ENCODE data around the gene GAN. TPM values are rescaled to one million over a fixed set of nuclear protein-coding genes. Genes with fewer than 3 reads are reported as not detected.
A peak's percentile ranks its signal among the peaks of the same experiment; 100 is the strongest.

Gene GAN
- total and polyA plus RNA-seq, 9 donors = 1.1 to 11.5 (median 9.0) TPM

GRCh38 chr16:81424771-81425170 lies 110.0 kb downstream of the GAN start:
- Histone ChIP-seq H3K36me3 (no peaks in the 10 kb centered on the region), H3K4me1 (ENCODE audit: insufficient read depth) (no peaks in the 10 kb centered on the region), H3K27me3 (no peaks in the 10 kb centered on the region), H3K27ac (no peak overlapping the region), H3K4me3 (no peak overlapping the region), H3K9me3 (no peaks in the 10 kb centered on the region)
- TF ChIP-seq POLR2A (IDR thresholded peaks at IDR 0.05) (no peak), CTCF (IDR thresholded peaks at IDR 0.05) (no peak), EP300 (IDR thresholded peaks at IDR 0.05) (no peak)
- WGBS, 3 donors = 23 to 41% (median 23%) methylated on average over 1 of the region's 1 CpG
- intact Hi-C loops (cut with DNase I) = no loop called here
- no peak for DNase-seq

- no peaks in the 10 kb centered on the region for H3K36me3 ChIP-seq
Measured at GRCh38 chr16:81427219-81427618, 112.5 kb downstream of the GAN start.

GRCh38 chr16:81429045-81429521 lies 114.3 kb downstream of the GAN start:
- Histone ChIP-seq H3K27me3 (no peaks in the 10 kb centered on the region), H3K9me3 (no peaks in the 10 kb centered on the region), H3K36me3 (no peaks in the 10 kb centered on the region), H3K4me3 (no peak overlapping the region), H3K4me1 (ENCODE audit: insufficient read depth) (no peaks in the 10 kb centered on the region), H3K27ac (no peak overlapping the region)
- WGBS, 3 donors = 47 to 58% (median 54%) methylated on average over 3 of the region's 3 CpGs
- TF ChIP-seq POLR2A (IDR thresholded peaks at IDR 0.05) (no peak), CTCF (IDR thresholded peaks at IDR 0.05) (no peak), EP300 (IDR thresholded peaks at IDR 0.05) (no peak)
- peak in 1 of 5 donors; percentile 46 for DNase-seq
- intact Hi-C loops (cut with DNase I) = no loop called here

More at GRCh38 chr16:81427219-81427618, 112.5 kb downstream of the GAN start:
- H3K9me3 ChIP-seq = no peaks in the 10 kb centered on the region
- H3K27ac ChIP-seq = no peak overlapping the region
- 80 to 83% (median 83%) methylated on average over 6 of the region's 6 CpGs for WGBS, 3 donors
- no peak overlapping the region for H3K4me3 ChIP-seq
- no peak for DNase-seq
- intact Hi-C loops (cut with DNase I) = no loop called here
- no peaks in the 10 kb centered on the region for H3K27me3 ChIP-seq
- H3K4me1 ChIP-seq (ENCODE audit: insufficient read depth) = no peaks in the 10 kb centered on the region
- TF ChIP-seq CTCF (IDR thresholded peaks at IDR 0.05) (no peak), EP300 (IDR thresholded peaks at IDR 0.05) (no peak), POLR2A (IDR thresholded peaks at IDR 0.05) (no peak)

GRCh38 chr16:81431554-81432353 lies 117.0 kb downstream of the GAN start:
- no peak overlapping the region for H3K4me3 ChIP-seq
- WGBS, 3 donors = 85 to 89% (median 87%) methylated on average over 23 of the region's 23 CpGs
- H3K27me3 ChIP-seq = no peaks in the 10 kb centered on the region
- H3K9me3 ChIP-seq = no peaks in the 10 kb centered on the region
- TF ChIP-seq EP300 (IDR thresholded peaks at IDR 0.05) (no peak), CTCF (IDR thresholded peaks at IDR 0.05) (no peak), POLR2A (IDR thresholded peaks at IDR 0.05) (no peak)
- H3K27ac ChIP-seq = no peak overlapping the region
- DNase-seq = no peak
- H3K36me3 ChIP-seq = no peaks in the 10 kb centered on the region
- H3K4me1 ChIP-seq (ENCODE audit: insufficient read depth) = no peaks in the 10 kb centered on the region
- intact Hi-C loops (cut with DNase I) = no loop called here
